LNCaP clone FGC (cell line): ENCODE results near the gene PRR20G.

Source experiments
- DNase-seq: peaks from one replicate; pipeline ENCODE4 v3.0.0-alpha.2; 2011; ENCODE audit warnings: low read depth
- H3K4me3 ChIP-seq: 2 replicates; pipeline ENCODE4 v1.5.1; 2011; ENCODE audit warnings: mild to moderate bottlenecking, low read depth, low read length, control low read depth
- TF ChIP-seq, protein P1 (sequence below): IDR thresholded peaks from 2 replicates; pipeline ENCODE4 v1.5.1; 2012; ENCODE audit warnings: mild to moderate bottlenecking; ENCODE audit not compliant: control insufficient read depth, insufficient read depth; ENCODE audit errors: extremely low read depth

The PRR20G gene

DNA sequence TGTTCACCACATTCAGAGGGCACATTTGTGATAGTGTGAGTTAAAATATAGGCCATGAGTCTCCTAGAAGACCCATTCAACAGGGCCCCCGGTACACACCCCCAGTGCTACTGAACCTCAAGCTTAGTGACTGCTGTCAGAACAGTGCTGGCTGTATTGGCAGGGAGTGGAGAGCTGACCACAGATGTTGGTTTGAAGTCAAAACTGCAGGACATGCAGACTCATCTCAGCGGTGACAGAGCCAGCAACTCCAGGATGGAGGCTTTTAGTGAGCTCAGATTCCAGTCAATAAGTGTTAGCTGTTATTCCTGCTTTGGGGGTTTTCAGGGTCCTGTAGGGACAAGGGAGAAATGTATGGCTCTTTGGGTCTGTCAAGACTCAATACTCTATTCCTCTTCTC, 29.1 kb downstream of the PRR20G start:
- TF ChIP-seq, protein P1, sequence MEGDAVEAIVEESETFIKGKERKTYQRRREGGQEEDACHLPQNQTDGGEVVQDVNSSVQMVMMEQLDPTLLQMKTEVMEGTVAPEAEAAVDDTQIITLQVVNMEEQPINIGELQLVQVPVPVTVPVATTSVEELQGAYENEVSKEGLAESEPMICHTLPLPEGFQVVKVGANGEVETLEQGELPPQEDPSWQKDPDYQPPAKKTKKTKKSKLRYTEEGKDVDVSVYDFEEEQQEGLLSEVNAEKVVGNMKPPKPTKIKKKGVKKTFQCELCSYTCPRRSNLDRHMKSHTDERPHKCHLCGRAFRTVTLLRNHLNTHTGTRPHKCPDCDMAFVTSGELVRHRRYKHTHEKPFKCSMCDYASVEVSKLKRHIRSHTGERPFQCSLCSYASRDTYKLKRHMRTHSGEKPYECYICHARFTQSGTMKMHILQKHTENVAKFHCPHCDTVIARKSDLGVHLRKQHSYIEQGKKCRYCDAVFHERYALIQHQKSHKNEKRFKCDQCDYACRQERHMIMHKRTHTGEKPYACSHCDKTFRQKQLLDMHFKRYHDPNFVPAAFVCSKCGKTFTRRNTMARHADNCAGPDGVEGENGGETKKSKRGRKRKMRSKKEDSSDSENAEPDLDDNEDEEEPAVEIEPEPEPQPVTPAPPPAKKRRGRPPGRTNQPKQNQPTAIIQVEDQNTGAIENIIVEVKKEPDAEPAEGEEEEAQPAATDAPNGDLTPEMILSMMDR: no peak
- H3K4me3 ChIP-seq: no peak overlapping the region
- DNase-seq: no peak

DNA sequence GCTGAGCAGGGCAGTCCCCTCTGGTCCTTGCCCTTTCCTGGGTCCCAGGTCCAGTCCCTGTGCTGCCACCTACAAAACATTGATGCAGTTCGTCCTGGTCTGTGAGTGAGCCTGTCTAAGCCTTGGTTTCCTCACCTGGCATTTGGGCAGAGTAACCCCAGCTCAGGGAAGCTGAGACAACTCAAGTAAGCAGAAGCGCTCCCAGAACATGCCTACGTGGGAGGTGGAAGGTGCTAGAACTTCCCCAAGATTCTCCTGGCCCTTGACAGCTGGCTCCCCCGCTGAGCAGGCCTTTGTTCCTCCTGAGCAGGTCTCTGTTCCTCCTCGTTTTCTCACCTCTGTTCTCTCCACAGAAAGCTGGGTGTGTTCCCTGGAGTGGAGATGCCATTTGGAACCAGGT, 30.5 kb downstream of the PRR20G start:
- DNase-seq: no peak
- TF ChIP-seq, protein P1: no peak
- no peak overlapping the region for H3K4me3 ChIP-seq

DNA sequence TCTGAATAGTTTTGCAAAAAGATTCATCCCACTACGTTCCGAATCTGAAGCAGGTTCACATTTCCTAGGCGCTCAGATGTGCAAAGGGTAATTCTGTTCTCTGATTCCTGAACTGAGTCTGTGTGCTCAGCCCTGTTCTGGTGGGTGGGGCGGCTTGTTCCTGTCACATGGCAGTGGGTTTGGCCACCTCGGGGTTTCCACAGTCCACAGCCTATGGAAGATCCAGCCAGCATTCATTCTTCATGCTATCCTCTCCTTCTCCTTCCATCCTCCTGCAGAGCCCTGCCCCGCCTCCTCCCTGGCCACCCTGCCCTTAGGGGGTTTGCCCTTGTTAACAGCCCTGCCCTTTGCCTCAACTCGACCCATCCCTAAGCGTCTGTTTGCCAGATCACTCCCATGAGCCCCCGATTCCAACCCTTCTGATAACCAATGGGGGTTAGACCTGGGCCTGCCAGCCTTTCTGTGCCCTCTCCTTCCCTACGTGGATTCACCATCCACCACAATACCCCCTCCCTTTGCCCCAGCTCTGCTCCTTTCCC, 31.0 kb downstream of the PRR20G start:
- TF ChIP-seq, protein P1: no peak

DNA sequence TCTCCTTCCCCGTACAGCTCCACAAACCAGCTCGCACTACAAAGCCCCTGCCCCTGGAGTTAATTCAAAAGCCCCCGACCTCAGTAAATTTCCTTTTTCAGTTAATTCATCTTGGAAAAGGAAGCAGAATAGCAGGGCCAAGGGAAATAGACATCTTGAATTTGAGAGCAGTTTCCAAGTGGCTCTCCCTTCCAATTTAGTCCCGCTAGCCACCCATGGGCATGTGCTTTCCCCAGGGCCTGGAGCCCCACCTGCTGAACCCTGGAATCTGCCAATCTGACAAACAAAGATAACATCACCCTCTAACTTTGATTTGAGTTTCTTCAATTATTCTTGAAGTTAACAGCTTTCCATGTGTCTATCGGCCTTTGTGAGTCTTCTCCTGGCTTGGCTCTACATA, 31.7 kb downstream of the PRR20G start:
- no peak overlapping the region for H3K4me3 ChIP-seq
- TF ChIP-seq, protein P1: no peak
- no peak for DNase-seq

More for the DNA sequence above, 31.0 kb downstream of the PRR20G start:
- DNase-seq: no peak
- H3K4me3 ChIP-seq: no peak overlapping the region

DNA sequence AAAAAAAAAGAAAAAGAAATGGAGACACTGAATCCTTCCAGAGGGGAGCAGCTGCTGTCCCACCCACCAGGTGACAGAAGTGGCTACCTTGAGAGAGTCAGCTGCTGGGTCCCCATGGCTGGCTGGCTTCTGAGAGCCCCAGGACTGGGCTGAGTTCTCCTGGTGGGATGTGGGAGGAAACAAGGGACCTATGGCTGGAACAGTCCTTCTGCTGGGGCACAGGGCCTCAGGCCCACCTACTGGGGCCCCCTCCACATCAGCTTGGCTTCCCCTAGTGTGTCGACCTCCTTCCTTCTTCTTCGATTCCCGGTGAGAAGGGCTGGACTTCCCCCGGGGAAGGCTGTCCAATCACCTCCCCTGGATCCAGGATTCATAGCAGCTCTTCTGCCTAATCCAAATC, 32.3 kb downstream of the PRR20G start:
- DNase-seq: no peak
- H3K4me3 ChIP-seq: no peak overlapping the region

DNA sequence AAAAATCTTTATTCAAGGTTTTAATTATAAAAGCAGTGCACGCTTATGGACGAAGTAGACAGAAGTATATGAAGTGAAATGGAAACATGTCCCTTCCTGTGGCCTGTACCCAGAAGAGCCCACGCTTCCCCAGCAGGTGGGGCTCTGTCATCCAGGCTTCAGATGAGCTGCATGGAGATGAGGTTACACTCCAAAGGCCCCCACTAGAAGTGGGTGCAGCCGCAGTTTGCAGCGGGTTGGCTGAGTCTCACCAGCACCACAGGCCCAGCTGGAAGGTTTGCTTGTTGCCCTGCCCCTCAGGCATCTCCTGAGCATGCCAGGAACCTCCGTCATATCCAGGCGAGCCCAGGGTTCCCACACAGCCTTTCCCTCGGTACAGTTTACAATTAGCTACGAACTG, 33.1 kb downstream of the PRR20G start:
- H3K4me3 ChIP-seq: no peak overlapping the region
- TF ChIP-seq, protein P1: peak; percentile 66
- DNase-seq: no peak

More for the DNA sequence above, 32.3 kb downstream of the PRR20G start:
- TF ChIP-seq, protein P1: no peak

DNA sequence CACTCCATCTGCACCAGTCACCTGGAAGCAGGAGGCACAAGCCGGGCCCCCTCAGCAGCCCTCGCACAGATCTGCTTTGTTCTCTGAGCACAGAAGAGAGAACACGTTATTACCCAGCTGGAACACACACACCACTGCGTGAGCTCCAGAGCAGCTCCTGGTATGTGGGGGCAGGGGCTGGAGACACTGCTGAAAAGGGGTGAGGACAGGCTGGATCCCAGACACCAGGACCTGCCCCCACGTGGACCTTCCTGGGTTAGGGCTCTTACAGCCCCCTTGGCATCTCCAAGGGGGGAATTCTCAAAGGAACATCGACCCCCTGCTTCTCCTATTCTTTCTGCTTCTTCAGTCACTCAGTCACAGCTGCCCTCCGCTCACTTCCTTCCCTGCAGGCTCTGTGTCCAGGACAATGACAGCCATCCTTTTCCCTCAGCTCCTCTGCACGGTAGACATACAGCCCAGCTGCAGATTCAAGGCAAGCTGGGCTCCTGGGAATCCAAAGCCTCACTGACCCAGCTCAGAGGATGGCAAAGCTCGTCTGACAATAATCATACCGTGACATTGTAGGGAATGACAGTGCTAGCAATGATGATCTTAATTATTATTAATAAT, 33.7 kb downstream of the PRR20G start:
- no peak overlapping the region for H3K4me3 ChIP-seq
- no peak for DNase-seq
- TF ChIP-seq, protein P1: no peak
